Measurements from ENCODE around the gene CDK5RAP2.

GRCh38 chr9:120482424-120483186 lies 97.4 kb downstream of the CDK5RAP2 start:
- no peak for TF ChIP-seq POLR2AphosphoS5 (IDR thresholded peaks at IDR 0.05; ENCODE audit: insufficient read depth in 1 of 2, low read depth in 1 of 2)
- TF ChIP-seq POLR2A (IDR thresholded peaks at IDR 0.05), result no peak

Measured in vagina (tissue), 2 donors.